Measurements from ENCODE around the gene MTA3. TPM values are rescaled to one million over a fixed set of nuclear protein-coding genes. Genes with fewer than 3 reads are reported as not detected.

Gene MTA3
- total and polyA plus RNA-seq, 2 of the 8 experiments (the other 6 are each of a cell fraction or from before 2014, with no cell fraction given), result 125 to 184 TPM

DNA sequence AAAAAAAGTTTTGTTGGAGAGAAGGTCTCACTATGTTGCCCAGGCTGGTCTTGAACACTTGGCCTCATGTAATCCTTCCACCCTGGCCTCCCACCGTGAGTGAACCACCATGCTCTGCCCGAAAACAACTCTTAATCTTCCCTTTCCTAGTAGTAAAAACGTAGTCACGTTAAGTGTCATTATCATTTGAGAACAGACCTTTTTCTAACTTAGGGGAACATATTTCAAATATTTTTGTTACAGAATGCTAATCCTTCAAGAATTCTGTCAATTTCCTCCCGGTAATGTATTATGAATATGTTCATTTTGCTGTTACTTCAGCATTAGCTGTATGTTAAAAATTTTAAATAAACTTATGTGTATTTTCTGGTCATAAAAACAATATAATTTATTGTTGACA is 49.7 kb downstream of the MTA3 start (continued):
- no peak for TF ChIP-seq HDAC2 (IDR thresholded peaks at IDR 0.05; ENCODE audit: borderline replicate concordance in 1 of 2, low read depth in 2 of 2, low read length in 2 of 2)
- TF ChIP-seq, protein P1, sequence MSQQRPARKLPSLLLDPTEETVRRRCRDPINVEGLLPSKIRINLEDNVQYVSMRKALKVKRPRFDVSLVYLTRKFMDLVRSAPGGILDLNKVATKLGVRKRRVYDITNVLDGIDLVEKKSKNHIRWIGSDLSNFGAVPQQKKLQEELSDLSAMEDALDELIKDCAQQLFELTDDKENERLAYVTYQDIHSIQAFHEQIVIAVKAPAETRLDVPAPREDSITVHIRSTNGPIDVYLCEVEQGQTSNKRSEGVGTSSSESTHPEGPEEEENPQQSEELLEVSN (IDR thresholded peaks at IDR 0.05), result no peak
- TF ChIP-seq RXRA (IDR thresholded peaks at IDR 0.05; ENCODE audit: insufficient read depth, low read depth, low read length), result no peak

Data from H1 (cell line).